ENCODE measurements around the gene XG.

DNA sequence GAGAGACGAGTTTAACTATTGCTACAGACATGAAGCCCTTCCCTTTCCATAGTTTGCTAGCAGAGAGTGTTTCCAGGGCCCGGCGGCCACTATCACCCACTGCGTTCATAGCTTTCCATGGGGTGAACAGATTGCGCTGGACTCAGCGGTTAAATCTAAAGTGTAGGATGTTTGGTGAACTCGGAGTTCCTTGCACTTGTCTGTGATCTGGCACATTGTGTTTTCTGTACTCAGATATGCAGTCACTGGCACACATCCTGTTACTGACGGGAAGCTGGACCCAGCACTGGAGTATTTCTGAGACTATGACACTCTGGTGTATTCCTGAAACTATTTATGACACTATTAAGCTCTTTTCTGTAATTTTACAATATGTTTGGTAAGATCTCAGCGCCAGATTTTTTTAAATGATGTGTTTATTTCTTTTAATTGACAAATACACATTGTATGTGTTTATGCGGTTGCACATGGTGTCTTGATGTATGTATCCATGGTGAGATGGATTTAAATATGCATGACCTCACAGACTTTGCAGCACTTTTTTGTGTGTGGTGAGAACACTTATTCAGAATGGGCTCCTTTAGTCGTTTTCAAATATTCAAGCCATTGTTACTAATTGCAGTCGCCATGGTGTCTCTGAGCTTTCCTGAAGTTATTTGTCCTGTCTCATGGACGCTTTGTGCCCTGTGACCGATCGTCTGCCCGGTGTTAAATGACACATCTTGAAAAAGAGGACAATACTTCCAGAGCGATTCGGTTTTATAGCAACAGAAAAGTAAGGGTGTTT lies 46.6 kb upstream of the XG start:
- TF ChIP-seq, protein P1, sequence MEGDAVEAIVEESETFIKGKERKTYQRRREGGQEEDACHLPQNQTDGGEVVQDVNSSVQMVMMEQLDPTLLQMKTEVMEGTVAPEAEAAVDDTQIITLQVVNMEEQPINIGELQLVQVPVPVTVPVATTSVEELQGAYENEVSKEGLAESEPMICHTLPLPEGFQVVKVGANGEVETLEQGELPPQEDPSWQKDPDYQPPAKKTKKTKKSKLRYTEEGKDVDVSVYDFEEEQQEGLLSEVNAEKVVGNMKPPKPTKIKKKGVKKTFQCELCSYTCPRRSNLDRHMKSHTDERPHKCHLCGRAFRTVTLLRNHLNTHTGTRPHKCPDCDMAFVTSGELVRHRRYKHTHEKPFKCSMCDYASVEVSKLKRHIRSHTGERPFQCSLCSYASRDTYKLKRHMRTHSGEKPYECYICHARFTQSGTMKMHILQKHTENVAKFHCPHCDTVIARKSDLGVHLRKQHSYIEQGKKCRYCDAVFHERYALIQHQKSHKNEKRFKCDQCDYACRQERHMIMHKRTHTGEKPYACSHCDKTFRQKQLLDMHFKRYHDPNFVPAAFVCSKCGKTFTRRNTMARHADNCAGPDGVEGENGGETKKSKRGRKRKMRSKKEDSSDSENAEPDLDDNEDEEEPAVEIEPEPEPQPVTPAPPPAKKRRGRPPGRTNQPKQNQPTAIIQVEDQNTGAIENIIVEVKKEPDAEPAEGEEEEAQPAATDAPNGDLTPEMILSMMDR (IDR thresholded peaks at IDR 0.05; ENCODE audit: borderline replicate concordance, extremely low read depth, low read length, poor library complexity, severe bottlenecking): no peak
- TF ChIP-seq EZH2 (IDR thresholded peaks at IDR 0.05; ENCODE audit: borderline replicate concordance, low read depth, low read length, severe bottlenecking): no peak
